GM12878 (cell line): Measurements from ENCODE around the gene POU2F3.

Source experiments
- CHD1 ChIP-seq: IDR thresholded peaks from 2 replicates; pipeline ENCODE4 v1.6.1; 2012; ENCODE audit warnings: low read depth, low read length, improper control_type of control experiment
- CTCF ChIP-seq, 3 experiments: IDR thresholded peaks in 2 of 3; conservative IDR thresholded peaks in 1 of 3; 2 replicates each; pipeline ENCODE4 v1.5.1; 2011; ENCODE audit warnings: low read depth in 3 of 3, low read length in 3 of 3, mild to moderate bottlenecking in 3 of 3, control low read depth in 2 of 3, moderate library complexity in 2 of 3, inconsistent platforms in 1 of 3, mixed read lengths in 1 of 3; ENCODE audit not compliant: control insufficient read depth in 2 of 3, insufficient read depth in 1 of 3; ENCODE audit errors: extremely low read depth in 1 of 3
- ESRRA ChIP-seq: IDR thresholded peaks from 2 replicates; pipeline ENCODE4 v1.6.1; 2012; ENCODE audit warnings: mild to moderate bottlenecking, low read length, improper control_type of control experiment
- EZH2 ChIP-seq: IDR thresholded peaks from 2 replicates; pipeline ENCODE4 v1.6.1; 2012; ENCODE audit warnings: low read depth, mild to moderate bottlenecking, control low read depth, inconsistent platforms, low read length, borderline replicate concordance; ENCODE audit not compliant: control insufficient read depth
- MXI1 ChIP-seq: fragments of 150-350 bp; IDR thresholded peaks from 2 replicates; pipeline ENCODE4 v1.6.1; 2011; ENCODE audit warnings: low read depth, mild to moderate bottlenecking, inconsistent platforms, low read length, improper control_type of control experiment
- PML ChIP-seq: IDR thresholded peaks from 2 replicates; pipeline ENCODE4 v1.6.1; 2012; ENCODE audit warnings: low read length, inconsistent platforms
- POLR2A ChIP-seq: IDR thresholded peaks from 2 replicates; pipeline ENCODE4 v1.6.1; 2011; ENCODE audit warnings: low read depth, mild to moderate bottlenecking, low read length
- PRDM15 ChIP-seq: fragments of 450-650 bp; formaldehyde crosslinking; IDR thresholded peaks from 2 replicates; pipeline ENCODE4 v1.4.0; 2020; ENCODE audit warnings: mild to moderate bottlenecking, moderate library complexity
- REST ChIP-seq: IDR thresholded peaks from 2 replicates; pipeline ENCODE4 v1.6.1; 2012; ENCODE audit warnings: mild to moderate bottlenecking, low read depth, low read length

DNA sequence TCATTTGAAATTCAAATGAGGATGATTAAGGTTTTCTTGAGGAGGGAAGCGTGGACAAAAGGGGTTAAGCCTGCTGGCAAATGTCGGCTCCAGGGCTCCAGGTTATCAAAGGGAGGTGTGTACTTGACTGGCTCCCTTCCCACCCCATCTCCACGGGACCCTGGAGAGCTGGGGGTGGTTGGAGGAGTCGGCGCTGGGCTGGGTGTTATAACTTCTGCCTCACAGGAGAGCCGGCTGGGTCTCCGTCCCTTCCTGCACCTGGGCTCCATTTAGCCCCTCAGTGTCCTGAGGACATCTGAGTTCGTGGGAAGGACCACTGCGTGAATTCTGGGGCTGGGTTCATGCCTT, 15.6 kb downstream of the POU2F3 start:
- no peak for TF ChIP-seq EZH2
- TF ChIP-seq PML = no peak
- no peak for TF ChIP-seq POLR2A
- no peak for TF ChIP-seq REST
- no peak for TF ChIP-seq CTCF (IDR thresholded peaks at IDR 0.05 in 2 of 3, conservative IDR thresholded peaks at IDR 0.05 in 1 of 3; ENCODE audit: control insufficient read depth in 2 of 3, extremely low read depth in 1 of 3, insufficient read depth in 1 of 3, low read depth in 3 of 3, low read length in 3 of 3)
- no peak for TF ChIP-seq ESRRA
- no peak for TF ChIP-seq MXI1
- TF ChIP-seq PRDM15 (CRISPR knock-in tag) = no peak
- no peak for TF ChIP-seq CHD1
